ENCODE measurements around the gene WDR31. TPM values are rescaled to one million over a fixed set of nuclear protein-coding genes. Genes with fewer than 3 reads are reported as not detected.
"Not testable (repeated sequence)": the region's sequence is repeated elsewhere in the genome, so short reads cannot be mapped to it uniquely, and the experiment has no call there.

Gene WDR31
- total RNA-seq (2014; rRNA removed; shearing (Covaris generic)), result 1.9 and 3.3 TPM in 2 replicates

DNA sequence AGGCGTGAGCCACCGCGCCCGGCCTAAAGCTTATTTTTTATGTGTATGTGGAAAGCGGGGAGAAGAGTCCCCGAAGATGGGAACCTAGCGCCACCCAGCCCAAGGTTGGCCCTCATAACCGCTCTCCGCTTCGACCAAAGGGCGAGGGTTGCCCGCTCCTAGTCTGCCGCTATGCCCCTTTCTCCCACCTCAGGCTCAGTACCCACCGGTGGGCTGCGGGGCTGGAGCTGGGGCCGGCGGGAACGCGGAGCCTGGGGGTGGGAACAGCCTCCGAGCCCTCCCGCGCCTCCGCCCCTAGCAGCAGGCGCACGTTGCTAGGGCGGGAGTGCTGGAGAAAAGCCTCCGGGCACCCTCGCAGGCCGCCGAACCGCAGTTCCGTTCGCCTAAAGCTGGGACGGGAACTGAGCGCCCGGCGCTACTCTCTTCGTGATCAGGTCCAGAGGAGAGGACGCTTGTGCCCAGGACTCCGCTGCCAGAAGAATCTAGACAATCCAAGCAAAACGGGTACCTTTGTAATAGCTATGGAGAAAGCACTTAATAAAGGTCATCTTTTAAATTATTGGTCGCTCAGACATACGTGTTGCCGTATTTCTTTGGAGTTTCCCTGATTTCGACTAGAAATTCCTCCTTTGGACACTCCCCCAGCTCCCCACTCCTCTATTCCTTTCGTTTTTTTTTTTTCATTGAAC, at the start of gene WDR31:
Gene WDR31, minus strand, starts transcription at position 265 of the 689 bp plus-strand sequence. CDS start 8,253 bp downstream, outside the sequence.
- DNase-seq (ENCODE audit: low spot score), result peak; percentile 91
- in situ Hi-C loops (cut with HindIII; ENCODE audit: low sequenced_read_pairs), result no loop called here

- DNase-seq (ENCODE audit: low spot score), result no peak
- in situ Hi-C loops (cut with HindIII; ENCODE audit: low sequenced_read_pairs), result no loop called here
These were observed 49.4 kb upstream of the WDR31 start for GRCh38 chr9:113389451-113389850.

- DNase-seq (ENCODE audit: low spot score), result no peak
- in situ Hi-C loops (cut with HindIII; ENCODE audit: low sequenced_read_pairs), result no loop called here
These were observed 48.8 kb upstream of the WDR31 start for GRCh38 chr9:113388833-113389232.

- DNase-seq (ENCODE audit: low spot score), result no peak
- in situ Hi-C loops (cut with HindIII; ENCODE audit: low sequenced_read_pairs), result no loop called here
These were observed 47.6 kb upstream of the WDR31 start for GRCh38 chr9:113387560-113388230.

GRCh38 chr9:113386571-113387393, 46.7 kb upstream of the WDR31 start:
- in situ Hi-C loops (cut with HindIII; ENCODE audit: low sequenced_read_pairs), result no loop called here
- DNase-seq (ENCODE audit: low spot score), result no peak

DNA sequence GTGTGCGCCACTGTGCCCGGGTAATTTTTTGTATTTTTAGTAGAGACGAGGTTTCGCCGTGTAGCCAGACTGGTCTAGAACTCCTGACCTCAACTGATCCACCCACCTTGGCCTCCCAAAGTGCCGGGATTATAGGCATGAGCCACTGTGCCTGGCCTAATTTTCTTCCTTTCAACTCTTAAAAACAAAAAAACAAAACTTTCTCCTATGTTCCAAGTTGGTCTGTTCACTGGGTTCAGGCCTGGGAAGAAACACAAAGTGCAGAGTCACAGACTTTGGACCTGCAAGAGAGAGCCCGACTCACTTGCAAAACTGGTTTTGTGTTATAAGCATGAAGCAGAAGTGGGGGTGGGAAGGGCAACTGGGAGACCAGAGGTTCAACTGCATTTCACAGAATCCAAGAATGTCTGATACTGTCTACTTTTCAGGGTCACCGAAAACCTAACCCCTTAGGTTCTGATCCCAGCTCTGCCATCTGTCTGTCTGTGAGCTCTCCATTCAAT, 41.9 kb upstream of the WDR31 start:
- no peak for DNase-seq (ENCODE audit: low spot score)
- in situ Hi-C loops (cut with HindIII; ENCODE audit: low sequenced_read_pairs), result no loop called here

DNA sequence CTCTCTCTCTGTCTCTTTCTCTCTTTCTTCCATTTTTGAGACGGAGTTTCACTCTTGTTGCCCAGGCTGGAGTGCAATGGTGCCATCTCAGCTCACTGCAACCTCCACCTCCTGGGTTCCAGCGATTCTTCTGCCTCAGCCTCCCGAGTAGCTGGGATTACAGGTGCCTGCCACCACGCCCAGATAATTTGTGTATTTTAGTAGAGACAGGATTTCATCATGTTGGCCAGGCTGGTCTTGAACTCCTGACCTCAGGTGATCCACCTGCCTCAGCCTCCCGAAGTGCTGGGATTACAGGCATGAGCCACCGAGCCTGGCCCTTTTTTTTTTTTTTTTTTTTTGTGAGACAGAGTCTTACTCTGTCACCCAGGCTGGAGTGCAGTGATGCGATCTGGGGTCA, 41.4 kb upstream of the WDR31 start:
- in situ Hi-C loops (cut with HindIII; ENCODE audit: low sequenced_read_pairs); DNase-seq (ENCODE audit: low spot score): not testable (repeated sequence)

- DNase-seq (ENCODE audit: low spot score), result no peak
- in situ Hi-C loops (cut with HindIII; ENCODE audit: low sequenced_read_pairs), result no loop called here
These were observed 40.8 kb upstream of the WDR31 start for GRCh38 chr9:113380869-113381378.

DNA sequence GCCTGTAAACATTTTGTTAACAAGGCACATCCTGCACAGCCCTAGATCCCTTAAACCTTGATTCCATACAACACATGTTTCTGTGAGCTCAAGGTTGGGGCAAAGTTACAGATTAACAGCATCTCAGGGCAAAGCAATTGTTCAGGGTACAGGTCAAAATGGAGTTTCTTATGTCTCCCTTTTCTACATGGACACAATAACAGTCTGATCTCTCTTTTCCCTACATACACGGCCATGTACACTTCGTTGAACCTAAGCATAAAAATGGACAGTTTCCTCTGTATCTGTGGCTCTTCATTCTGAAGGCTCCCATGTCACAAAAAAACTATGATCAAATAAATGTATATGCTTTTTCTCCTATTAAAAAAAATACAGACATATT, 39.7 kb upstream of the WDR31 start:
- in situ Hi-C loops (cut with HindIII; ENCODE audit: low sequenced_read_pairs); DNase-seq (ENCODE audit: low spot score): not testable (repeated sequence)

DNA sequence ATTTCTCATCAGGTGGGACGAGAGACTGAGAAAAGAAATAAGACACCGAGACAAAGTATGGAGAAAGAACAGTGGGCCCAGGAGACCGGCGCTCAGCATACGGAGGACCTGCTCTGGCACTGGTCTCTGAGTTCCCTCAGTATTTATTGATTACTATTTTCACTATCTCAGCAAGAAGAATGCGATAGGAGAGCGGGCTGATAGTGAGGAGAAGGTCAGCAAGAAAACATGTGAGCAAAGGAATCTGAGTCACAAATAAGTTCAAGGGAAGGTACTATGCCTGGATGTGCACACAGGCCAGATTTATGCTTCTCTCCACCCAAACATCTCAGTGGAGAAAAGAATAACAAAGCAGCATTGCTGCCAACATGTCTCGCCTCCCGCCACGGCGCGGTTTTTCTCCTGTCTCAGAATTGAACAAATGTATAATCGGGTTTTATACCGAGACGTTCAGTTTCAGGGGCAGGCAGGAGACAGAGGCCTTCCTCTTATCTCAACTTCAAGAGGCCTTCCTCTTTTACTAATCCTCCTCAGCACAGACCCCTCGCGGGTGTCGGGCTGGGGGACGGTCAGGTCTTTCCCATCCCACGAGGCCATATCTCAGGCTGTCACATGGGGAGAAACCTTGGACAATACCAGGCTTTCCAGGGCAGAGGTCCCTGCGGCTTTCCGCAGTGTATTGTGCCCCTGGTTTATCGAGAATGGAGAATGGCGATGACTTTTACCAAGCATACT, 39.2 kb upstream of the WDR31 start:
- DNase-seq (ENCODE audit: low spot score); in situ Hi-C loops (cut with HindIII; ENCODE audit: low sequenced_read_pairs): not testable (repeated sequence)

DNA sequence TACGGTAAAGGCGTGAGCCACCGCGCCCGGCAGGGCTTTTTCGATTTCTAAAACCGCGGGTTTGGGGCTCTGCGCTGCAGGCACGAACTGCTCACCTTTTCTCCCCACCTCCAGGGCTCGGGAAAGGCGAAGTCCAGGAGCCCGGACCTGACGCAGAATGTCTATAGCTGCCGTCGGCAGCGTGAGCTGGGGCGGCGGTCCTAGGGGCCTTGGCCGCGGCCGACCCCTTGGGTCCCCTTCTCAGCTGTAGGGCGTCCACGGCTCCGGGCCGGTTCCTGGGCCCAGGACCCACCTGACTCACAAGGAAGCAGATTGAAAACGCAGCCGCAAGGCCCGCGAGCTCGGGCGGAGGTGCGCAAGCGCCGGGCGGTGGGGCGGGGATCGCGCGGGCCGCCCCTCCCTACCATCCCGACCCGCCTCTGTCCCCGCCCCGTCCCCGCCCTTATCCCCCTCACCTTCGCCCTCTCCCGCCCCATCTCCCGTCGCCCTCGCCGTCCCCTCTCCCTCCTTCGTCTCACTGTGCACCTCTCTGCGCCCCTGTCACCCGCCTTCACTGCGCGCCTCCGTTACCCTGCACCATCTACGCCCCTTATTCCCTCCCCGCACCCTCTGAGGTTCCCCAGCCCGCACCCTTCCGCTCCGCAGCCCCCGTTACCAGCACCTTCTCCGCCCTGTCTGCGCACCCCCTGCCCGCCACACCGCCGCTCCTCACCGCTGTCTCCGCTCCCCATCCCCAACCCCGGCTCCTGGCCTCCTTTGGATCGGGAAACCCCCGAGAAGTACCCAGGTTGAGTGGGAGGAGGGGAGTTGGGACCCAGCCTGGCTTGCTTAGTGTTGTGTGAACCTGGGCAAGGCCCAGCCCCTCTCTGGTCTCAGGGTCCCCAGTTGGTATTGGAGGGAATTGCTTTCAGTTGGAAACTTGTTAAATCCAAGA, 36.8 kb upstream of the WDR31 start, which contains the start of gene HDHD3:
Gene HDHD3, minus strand, starts transcription at position 353 of the 934 bp plus-strand sequence. CDS start 2,632 bp downstream, outside the sequence.
- in situ Hi-C loops (cut with HindIII; ENCODE audit: low sequenced_read_pairs), result no loop called here
- DNase-seq (ENCODE audit: low spot score), result peak; percentile 87

DNA sequence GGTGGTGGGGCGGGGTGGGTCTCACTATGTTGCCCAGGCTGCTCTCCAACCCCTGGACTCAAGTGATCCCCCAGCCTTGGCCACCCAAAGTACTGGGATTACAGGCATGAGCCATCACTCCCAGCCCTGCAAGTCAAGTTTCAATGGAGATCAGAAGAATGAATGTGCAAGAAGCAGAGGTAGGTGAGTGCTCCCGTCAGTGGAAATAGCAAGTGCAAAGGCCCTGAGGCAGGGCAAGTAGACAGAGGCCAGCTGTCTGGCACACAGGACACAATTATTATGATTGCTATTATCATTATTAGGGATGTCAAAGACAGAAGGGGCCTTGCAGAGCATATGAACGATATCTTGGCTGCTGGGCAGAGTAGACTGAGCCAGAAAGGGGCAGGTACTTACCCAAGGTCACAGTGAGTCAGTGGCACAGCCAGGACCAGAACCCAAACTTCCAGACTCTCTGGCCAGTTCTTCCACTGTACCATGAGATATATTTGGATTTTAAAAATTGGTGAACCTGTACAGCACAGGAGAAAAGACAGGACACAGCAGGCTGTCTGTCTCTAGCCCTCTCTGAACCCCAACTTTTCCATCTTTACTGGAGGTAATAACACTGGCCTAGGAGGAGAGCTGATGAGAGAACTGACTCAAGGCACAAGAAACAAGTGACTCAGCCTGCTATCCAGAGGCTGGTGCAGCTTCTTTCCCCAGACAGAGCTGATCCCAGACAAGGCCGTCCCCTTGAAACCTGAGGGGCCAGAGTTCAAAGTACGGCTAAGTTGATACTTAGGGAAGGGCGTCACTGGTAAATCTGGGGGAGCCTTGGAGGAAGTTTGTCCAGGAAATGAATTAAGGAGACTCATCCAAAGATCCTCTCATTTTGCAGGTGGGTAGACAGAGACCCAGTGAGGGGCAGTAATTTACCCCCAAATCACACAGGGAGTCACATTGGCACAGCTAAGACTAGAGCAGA, 35.3 kb upstream of the WDR31 start:
- in situ Hi-C loops (cut with HindIII; ENCODE audit: low sequenced_read_pairs), result no loop called here

GRCh38 chr9:113373676-113374392, 33.8 kb upstream of the WDR31 start:
- DNase-seq (ENCODE audit: low spot score), result no peak
- in situ Hi-C loops (cut with HindIII; ENCODE audit: low sequenced_read_pairs), result no loop called here

More for the DNA sequence above, 35.3 kb upstream of the WDR31 start:
- DNase-seq (ENCODE audit: low spot score), result no peak

- DNase-seq (ENCODE audit: low spot score), result no peak
- in situ Hi-C loops (cut with HindIII; ENCODE audit: low sequenced_read_pairs), result no loop called here
These were observed 33.2 kb upstream of the WDR31 start for GRCh38 chr9:113373256-113373655.

GRCh38 chr9:113372059-113372458, 32.0 kb upstream of the WDR31 start:
- no peak for DNase-seq (ENCODE audit: low spot score)
- in situ Hi-C loops (cut with HindIII; ENCODE audit: low sequenced_read_pairs), result no loop called here

- DNase-seq (ENCODE audit: low spot score), result no peak
- in situ Hi-C loops (cut with HindIII; ENCODE audit: low sequenced_read_pairs), result no loop called here
These were observed 30.8 kb upstream of the WDR31 start for GRCh38 chr9:113370806-113371325.
